Neuron (in vitro differentiated cells): ENCODE measurements around the gene INAFM2.

Experiments
- H2AFZ ChIP-seq: one replicate; pipeline ENCODE4 v1.6.1; 2013; ENCODE audit warnings: low read depth, mild to moderate bottlenecking, inconsistent platforms, low read length, moderate library complexity
- H3K27me3 ChIP-seq: one replicate; pipeline ENCODE4 v1.6.1; 2013; ENCODE audit warnings: low read length; ENCODE audit not compliant: insufficient read depth
- H3K36me3 ChIP-seq: one replicate; pipeline ENCODE4 v1.6.1; 2013; ENCODE audit warnings: low read length; ENCODE audit not compliant: insufficient read depth
- H3K4me1 ChIP-seq: one replicate; pipeline ENCODE4 v1.6.1; 2013; ENCODE audit warnings: low read length; ENCODE audit not compliant: insufficient read depth
- H3K4me3 ChIP-seq: 2 replicates; pipeline ENCODE4 v1.5.1; 2013; ENCODE audit warnings: mild to moderate bottlenecking, low read length, moderate library complexity
- H3K9me3 ChIP-seq: one replicate; pipeline ENCODE4 v1.6.1; 2013; ENCODE audit warnings: low read length

Gene INAFM2

DNA sequence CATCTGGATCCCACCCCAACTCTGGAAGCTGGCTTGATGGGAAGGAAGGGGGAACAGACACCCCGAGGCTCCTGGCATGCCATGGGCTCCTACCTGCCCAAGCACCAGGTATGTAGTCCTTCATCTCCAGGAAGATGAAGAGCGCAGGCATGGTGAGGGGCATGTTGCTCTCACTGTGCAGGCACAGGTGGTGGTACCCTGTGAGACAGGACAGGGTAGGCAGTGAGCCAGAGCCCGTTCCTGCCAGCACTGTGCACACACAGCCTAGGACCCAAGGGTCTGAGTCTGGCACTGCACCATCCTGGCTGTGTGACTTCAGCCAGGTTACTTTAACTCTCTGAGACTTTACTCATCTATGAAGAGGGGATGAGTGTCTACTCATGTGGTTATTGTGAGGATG is 31.2 kb upstream of the INAFM2 start:
- peaks cover 41% of the 10 kb centered on the region for H3K4me1 ChIP-seq
- no peaks in the 10 kb centered on the region for H3K27me3 ChIP-seq

DNA sequence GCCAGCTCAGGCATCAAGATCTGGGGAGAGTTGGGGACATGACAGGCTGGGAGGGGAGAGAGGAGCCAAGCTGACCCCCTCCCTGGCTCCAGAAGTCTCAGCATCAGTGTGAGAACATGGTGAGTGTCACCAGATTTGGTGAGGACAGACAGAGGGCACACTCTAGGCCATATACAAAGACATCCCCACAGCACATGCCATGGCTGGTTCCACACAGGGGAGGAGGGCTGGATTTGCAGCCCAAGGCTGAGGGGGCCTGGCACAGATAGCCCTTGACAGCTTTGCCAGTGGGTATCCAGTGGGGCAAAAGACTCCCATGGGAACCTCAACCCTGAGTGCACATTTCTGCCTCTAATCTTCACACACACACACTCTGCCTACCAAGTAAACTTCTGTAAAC is 30.5 kb upstream of the INAFM2 start:
- no peaks in the 10 kb centered on the region for H3K27me3 ChIP-seq
- peaks cover 2% of the 10 kb centered on the region for H3K9me3 ChIP-seq
- H2AFZ ChIP-seq, result no peak overlapping the region
- peaks cover 40% of the 10 kb centered on the region for H3K4me1 ChIP-seq
- H3K36me3 ChIP-seq, result no peaks in the 10 kb centered on the region
- H3K4me3 ChIP-seq, result no peak overlapping the region

More for the DNA sequence above, 31.2 kb upstream of the INAFM2 start:
- Histone ChIP-seq H3K4me3 (no peak overlapping the region), H3K9me3 (peaks cover 2% of the 10 kb centered on the region), H3K36me3 (no peaks in the 10 kb centered on the region), H2AFZ (no peak overlapping the region)

DNA sequence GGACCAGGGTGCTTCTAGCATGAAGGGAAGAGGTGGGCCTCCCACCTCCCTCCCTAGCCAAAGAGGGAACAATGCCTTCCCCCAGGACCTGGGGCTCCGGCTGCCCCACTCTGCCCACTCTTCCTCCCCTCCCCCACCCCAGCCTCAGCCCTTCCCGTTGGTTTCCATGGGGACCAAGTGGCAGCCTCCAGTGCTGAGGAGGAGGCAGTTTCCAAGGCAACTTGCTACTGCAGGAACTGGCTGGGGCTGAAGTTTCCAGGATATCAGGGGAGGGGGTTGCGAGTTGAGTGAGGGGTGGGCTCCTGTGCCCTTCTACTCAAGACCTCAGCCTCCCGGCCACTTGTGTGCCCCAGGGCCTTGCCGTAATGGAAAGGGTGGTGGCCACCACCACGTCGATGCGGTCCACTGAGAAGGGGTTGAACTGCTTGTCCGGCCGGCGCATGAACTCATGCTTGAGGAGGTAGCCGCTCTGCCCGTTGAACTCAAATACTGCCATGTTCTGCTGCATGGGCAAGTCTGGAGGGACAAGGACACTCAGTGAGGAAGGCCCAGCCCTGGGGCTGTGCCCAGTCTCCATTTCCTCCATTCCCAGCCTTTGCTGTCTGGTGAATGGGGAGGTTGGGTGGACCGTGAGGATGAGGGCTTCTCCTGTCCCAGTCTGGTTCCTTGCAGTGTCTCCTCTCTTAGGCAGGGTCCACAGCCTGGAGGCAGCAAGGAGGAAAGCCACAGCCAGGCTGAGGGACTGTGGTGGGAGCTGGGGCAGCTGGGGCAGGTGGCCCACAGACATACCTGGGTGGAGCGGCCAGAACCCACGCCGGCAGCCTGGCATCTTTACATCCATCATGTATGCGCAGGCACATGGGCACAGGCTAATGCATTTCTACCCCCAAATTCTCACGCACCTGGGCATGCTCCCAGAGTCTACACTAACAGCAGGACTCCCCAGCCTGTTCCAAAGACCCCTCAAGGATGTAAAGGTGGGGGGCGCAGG is 29.3 kb upstream of the INAFM2 start:
- Histone ChIP-seq H3K4me3 (no peak overlapping the region), H2AFZ (no peak overlapping the region), H3K27me3 (no peaks in the 10 kb centered on the region), H3K4me1 (peaks cover 40% of the 10 kb centered on the region), H3K36me3 (no peaks in the 10 kb centered on the region), H3K9me3 (peaks cover 3% of the 10 kb centered on the region)

DNA sequence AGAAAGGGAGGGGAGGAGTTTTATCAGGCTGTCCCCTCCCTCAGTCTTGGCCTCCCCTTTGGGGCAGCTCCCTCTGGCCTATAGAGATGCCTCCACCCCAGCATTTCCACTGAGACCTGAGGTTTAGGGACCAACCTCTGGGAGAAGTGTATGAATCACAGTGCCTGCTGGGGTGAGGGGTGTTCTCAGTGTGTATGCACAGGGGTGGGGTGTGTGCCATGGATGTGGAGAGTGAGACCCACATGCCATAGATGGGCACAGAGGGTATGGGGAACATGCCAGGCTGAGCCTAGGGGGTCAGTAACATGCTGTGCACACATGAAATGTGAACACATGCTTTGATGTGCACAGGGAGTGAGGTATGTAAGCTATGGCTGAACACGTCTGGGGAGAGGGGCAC is 28.2 kb upstream of the INAFM2 start:
- peaks cover 38% of the 10 kb centered on the region for H3K4me1 ChIP-seq
- no peaks in the 10 kb centered on the region for H3K27me3 ChIP-seq

DNA sequence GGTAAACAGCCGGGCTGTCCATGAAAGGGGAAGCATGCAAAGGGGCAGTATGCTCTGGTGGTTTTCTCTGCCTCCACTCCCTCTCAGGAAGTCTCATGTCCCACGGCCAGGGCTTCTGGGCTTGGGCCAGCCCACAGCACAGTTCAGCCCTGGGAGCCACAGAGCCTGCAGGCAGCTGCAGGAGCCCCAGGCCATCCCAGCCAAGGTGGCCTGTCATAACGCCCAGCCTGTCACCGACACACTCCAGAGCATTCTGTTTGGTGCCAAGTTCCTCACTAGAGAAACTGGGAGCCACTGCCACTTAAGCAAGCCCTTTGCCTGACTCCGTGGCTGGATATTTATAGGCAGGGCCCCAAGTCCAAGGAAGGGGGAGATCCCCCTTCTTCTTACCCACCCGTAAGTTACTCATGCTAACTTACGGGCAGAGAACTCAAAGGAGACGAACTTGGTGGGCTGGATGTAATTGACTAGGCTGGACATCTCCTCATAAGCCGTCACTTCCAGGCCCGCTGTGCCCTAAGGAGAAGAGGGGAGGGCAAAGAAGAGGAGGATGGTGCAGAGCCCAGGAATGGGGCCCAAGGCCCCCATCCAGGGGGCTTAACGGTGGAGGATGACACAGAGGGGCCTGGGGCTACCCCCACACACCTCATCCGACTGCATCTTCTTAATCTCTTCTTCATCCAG is 27.5 kb upstream of the INAFM2 start:
- Histone ChIP-seq H2AFZ (no peak overlapping the region), H3K4me3 (no peak overlapping the region), H3K36me3 (no peaks in the 10 kb centered on the region), H3K27me3 (no peaks in the 10 kb centered on the region), H3K9me3 (peaks cover 6% of the 10 kb centered on the region), H3K4me1 (peaks cover 34% of the 10 kb centered on the region)

More for the DNA sequence above, 28.2 kb upstream of the INAFM2 start:
- no peaks in the 10 kb centered on the region for H3K36me3 ChIP-seq
- H3K4me3 ChIP-seq, result no peak overlapping the region
- peaks cover 4% of the 10 kb centered on the region for H3K9me3 ChIP-seq
- H2AFZ ChIP-seq, result no peak overlapping the region

DNA sequence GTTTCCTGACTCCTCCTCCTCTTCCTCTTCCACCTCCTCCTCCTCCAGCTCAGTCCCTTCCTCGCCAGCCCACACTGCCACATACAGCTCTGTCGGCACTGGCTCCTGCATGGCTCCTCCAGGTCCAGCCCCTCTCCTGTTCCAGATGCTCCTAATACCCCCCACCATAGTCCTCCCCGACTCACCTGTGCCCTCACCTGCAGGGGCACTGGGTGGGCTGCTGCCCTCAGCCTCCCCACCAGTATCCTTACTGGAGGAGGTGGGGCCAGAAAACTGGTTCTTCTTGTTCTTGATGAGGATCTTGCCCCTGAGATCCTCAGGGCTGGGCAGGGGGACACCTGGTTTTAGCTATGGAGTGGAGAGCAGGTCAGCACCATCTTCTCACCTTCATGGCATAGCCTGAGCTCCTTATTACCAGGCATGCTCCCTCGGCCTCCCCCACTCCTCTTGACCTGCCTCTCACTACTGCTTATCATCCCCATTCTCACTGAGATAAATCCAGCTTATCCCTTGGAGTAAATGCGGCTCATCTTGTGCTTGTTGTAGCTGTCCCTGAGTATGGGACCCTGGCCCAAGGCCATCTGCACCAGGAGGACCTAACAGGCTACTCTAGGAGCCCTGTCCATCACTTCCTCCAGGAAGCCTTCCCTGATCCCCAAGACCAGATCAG is 26.8 kb upstream of the INAFM2 start:
- Histone ChIP-seq H3K36me3 (no peaks in the 10 kb centered on the region), H3K27me3 (no peaks in the 10 kb centered on the region), H2AFZ (no peak overlapping the region), H3K4me3 (no peak overlapping the region), H3K9me3 (peaks cover 6% of the 10 kb centered on the region), H3K4me1 (peaks cover 34% of the 10 kb centered on the region)

DNA sequence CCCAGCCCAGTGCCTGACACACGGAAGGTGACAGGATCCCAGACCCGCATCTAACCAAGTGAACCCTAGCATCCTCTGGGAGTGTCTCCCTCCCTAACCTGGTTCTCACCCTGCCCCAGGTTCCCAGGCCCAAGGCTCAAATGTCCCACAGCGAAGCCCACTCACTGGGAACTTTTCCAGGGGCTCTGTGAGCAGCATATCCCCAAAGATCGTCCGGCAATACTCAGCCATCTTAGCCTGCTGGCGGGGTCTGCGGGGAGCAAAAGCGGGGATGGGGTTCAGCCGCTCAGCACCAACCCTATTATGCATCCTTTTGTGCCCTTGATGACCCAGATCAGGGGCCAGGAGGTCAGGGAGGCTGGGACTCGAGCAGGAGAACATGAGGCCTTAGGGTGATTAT is 26.1 kb upstream of the INAFM2 start:
- Histone ChIP-seq H2AFZ (no peak overlapping the region), H3K4me1 (peaks cover 34% of the 10 kb centered on the region), H3K27me3 (no peaks in the 10 kb centered on the region), H3K36me3 (no peaks in the 10 kb centered on the region), H3K4me3 (no peak overlapping the region), H3K9me3 (peaks cover 6% of the 10 kb centered on the region)

DNA sequence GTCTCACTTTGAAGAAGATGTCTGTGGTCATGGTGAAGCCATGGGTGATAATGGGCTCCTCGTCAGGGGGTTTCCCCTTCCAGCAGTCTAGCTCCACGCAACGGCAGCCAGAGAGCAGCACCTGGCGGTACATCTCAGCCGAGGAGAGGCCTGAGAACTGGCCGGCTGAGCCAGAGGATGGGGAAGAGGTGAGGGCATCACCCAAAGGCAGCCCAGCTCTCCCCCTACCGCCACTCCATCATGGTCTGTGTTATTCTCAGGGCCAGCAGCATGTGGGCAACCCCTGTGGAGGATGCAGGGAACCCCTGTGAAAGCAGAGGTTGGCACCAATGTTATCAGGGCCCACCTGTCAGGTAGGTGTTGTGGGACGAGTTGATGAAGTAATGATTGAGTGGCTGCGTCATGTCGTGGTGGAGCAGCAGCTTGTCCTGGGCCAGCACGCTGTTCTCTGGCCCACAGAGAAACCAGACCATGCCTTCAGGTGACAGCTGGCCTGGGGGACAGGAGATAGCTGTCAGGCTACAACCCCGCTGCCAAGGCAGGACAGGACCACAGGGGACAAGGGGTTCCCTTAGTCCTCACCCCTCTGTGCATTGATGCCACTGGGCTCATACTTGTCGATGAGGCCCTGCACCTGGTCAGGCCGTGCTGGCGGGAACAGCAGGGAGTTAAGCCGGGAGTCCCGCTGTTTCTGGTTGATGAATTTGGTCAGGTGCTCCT is 25.1 kb upstream of the INAFM2 start:
- H3K4me3 ChIP-seq, result no peak overlapping the region
- no peaks in the 10 kb centered on the region for H3K36me3 ChIP-seq
- H3K27me3 ChIP-seq, result no peaks in the 10 kb centered on the region
- no peak overlapping the region for H2AFZ ChIP-seq
- H3K9me3 ChIP-seq, result peaks cover 6% of the 10 kb centered on the region
- H3K4me1 ChIP-seq, result peaks cover 25% of the 10 kb centered on the region

DNA sequence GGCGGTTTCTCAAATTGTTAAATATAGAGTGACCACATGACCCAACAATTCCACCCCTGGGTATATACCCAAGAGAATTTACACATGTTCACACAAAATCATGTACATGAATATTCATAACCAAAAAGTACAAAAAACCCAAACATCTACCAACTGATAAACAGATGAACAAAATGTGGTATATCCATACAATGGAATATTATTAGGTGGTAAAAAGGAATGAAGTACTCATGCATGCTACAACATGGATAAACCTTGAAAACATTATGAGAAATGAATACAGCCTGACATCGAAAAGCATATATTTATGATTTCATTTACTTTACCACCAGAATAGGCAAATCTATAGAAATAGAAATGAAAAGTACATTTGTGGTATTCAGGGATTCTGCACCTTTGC is 23.1 kb upstream of the INAFM2 start:
- Histone ChIP-seq H3K36me3 (no peaks in the 10 kb centered on the region), H3K4me3 (no peak overlapping the region), H3K27me3 (no peaks in the 10 kb centered on the region), H3K9me3 (peaks cover 6% of the 10 kb centered on the region), H3K4me1 (peaks cover 5% of the 10 kb centered on the region), H2AFZ (no peak overlapping the region)

DNA sequence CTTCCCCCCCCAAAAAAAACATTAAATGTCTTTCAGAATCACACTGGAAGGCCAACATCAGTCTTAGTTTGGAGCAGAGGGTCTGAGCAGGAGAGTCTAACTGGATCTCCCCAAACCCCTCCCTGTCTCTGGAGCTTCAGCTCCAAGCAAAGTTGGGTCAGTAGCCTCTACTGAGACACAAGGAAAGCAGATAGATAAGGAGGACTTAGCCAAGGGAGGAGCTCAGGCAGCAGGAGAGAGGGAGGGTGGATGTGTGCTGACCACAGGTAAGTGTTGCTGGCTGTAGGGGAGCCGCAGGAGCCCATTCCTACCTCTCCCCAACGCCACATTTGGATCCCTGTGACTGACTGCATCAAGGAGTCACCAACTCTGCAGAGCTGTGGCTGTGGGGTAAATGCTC is 22.7 kb upstream of the INAFM2 start:
- no peaks in the 10 kb centered on the region for H3K27me3 ChIP-seq
- peaks cover 6% of the 10 kb centered on the region for H3K9me3 ChIP-seq
- no peaks in the 10 kb centered on the region for H3K36me3 ChIP-seq
- H2AFZ ChIP-seq, result no peak overlapping the region
- H3K4me3 ChIP-seq, result no peak overlapping the region
- peaks cover 2% of the 10 kb centered on the region for H3K4me1 ChIP-seq

DNA sequence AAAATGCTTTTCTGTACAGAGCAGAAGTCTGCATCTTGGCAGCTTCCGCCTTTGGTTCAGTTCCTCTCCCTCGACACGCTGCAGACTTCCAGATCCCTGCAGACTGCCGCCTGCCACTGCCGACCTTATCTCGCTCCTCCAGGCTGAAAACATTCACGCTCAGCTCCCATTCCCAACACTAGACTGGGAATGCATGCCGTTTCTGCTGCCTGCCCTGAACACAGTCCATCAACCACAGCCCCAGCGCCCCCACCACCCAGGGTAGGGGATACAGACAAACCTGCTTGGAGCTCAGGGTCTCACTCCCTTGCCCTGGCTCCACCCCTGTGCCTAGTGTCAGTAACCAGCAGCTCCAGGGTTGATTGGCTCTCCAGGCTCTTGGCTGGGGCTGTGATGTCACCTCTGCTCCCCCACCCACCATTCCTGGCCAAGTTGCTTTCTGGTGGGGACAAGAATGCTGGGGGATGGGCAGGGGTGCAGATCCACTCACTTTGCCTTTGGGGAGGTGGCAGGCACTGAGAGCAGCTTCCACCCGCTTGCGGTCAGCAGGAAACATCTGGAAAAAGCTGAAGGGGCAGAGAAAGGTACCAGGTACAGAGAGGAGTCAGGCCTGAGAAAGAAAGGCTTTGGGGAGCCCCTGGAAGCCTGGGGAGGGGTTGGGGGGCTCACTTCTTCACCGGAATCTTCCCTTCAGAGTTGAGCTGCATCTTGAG is 21.9 kb upstream of the INAFM2 start:
- no peaks in the 10 kb centered on the region for H3K27me3 ChIP-seq
- no peaks in the 10 kb centered on the region for H3K4me1 ChIP-seq
- H2AFZ ChIP-seq, result no peak overlapping the region
- H3K4me3 ChIP-seq, result no peak overlapping the region
- peaks cover 6% of the 10 kb centered on the region for H3K9me3 ChIP-seq
- no peaks in the 10 kb centered on the region for H3K36me3 ChIP-seq

DNA sequence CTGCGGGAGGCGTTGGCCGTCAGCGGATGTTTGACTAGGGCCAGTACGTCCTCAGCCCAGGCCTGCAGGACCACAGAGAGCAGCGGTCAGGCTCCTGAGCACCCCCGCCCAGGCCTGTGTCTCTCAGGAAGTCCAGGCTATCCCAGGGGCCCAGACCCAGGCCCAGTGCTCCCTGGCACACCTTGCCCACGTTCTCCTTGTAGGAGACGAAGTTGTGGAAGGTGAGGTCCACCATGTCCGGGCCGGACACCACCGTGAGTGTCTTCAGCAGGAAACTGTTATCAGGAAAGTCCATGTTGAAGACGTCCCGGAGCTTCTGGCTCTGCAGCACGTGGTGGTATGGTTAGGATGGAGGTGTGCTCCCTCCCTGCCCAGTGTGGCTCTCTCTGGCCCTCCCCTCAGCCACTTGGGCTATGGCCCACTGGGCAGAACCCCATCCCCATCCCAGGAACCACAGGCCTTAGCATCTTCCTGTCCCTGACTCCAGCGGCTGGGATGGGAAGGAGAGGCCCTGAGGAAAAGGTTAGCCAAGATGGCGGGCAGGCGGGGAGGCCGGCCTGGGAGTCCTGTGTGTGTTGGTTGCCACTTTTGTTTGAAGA is 21.1 kb upstream of the INAFM2 start:
- Histone ChIP-seq H3K4me3 (no peak overlapping the region), H3K4me1 (peaks cover 3% of the 10 kb centered on the region), H3K9me3 (peaks cover 4% of the 10 kb centered on the region), H3K27me3 (no peaks in the 10 kb centered on the region), H2AFZ (no peak overlapping the region), H3K36me3 (no peaks in the 10 kb centered on the region)
